ENCODE measurements around the gene CD52.
"Not testable (repeated sequence)": the region's sequence is repeated elsewhere in the genome, so short reads cannot be mapped to it uniquely, and the experiment has no call there.

Gene CD52

DNA sequence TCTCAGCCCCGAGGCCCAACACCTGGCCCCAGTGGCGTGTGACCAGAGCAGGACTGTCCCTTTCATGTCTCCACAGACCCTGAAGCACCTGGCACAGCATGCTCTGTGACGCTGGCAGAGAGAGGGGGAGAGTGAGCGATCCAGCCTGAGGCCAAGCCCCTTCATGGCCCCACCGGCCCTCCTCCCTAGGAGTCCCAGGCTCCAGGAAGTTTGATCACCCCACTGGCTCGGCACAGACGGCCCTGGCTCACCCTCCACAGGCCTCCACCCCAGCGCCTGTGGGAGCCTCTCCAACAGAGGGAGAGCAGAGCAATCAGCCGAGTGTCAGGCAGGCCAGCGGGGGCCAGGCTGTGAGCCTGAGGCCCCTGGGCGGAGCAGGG, 26.9 kb upstream of the CD52 start:
- no peak overlapping the region for H3K27ac ChIP-seq
- no peaks in the 10 kb centered on the region for H3K27me3 ChIP-seq (replicated peaks)
- no peak overlapping the region for H3K4me3 ChIP-seq (ENCODE audit: low read depth, low read length)
- in situ Hi-C loops (cut with HindIII; ENCODE audit: low pct_ligation_motif_present, low sequenced_read_pairs) = no loop called here
- H3K36me3 ChIP-seq (replicated peaks) = no peaks in the 10 kb centered on the region
- DNase-seq = no peak
- TF ChIP-seq, protein P1, sequence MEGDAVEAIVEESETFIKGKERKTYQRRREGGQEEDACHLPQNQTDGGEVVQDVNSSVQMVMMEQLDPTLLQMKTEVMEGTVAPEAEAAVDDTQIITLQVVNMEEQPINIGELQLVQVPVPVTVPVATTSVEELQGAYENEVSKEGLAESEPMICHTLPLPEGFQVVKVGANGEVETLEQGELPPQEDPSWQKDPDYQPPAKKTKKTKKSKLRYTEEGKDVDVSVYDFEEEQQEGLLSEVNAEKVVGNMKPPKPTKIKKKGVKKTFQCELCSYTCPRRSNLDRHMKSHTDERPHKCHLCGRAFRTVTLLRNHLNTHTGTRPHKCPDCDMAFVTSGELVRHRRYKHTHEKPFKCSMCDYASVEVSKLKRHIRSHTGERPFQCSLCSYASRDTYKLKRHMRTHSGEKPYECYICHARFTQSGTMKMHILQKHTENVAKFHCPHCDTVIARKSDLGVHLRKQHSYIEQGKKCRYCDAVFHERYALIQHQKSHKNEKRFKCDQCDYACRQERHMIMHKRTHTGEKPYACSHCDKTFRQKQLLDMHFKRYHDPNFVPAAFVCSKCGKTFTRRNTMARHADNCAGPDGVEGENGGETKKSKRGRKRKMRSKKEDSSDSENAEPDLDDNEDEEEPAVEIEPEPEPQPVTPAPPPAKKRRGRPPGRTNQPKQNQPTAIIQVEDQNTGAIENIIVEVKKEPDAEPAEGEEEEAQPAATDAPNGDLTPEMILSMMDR (IDR thresholded peaks at IDR 0.05; ENCODE audit: low read depth, low read length, missing control alignments) = no peak

DNA sequence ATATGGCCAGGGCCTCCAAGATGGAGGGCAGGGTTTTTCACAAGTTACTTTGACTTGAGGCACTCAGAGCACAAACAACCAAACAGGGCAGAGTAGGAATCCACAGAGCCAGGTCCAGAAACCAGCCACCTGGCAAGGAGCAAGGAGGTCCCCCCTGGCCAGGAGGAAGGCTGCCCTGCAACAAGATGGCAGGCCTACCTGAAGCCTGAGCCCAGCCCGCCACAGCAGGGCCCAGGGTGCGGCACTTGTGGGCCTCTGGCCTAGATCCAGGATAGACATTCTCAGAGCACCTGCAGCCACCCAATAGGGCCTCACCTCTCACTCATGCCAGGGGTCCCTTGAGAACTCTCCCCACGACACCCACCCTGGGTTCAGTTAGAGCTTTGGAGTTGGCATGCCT, 26.3 kb upstream of the CD52 start:
- no peak overlapping the region for H3K27ac ChIP-seq
- no peaks in the 10 kb centered on the region for H3K36me3 ChIP-seq (replicated peaks)
- H3K4me3 ChIP-seq (ENCODE audit: low read depth, low read length) = no peak overlapping the region
- TF ChIP-seq, protein P1 (IDR thresholded peaks at IDR 0.05; ENCODE audit: low read depth, low read length, missing control alignments) = no peak
- no peak for DNase-seq
- in situ Hi-C loops (cut with HindIII; ENCODE audit: low pct_ligation_motif_present, low sequenced_read_pairs) = no loop called here
- no peaks in the 10 kb centered on the region for H3K27me3 ChIP-seq (replicated peaks)

DNA sequence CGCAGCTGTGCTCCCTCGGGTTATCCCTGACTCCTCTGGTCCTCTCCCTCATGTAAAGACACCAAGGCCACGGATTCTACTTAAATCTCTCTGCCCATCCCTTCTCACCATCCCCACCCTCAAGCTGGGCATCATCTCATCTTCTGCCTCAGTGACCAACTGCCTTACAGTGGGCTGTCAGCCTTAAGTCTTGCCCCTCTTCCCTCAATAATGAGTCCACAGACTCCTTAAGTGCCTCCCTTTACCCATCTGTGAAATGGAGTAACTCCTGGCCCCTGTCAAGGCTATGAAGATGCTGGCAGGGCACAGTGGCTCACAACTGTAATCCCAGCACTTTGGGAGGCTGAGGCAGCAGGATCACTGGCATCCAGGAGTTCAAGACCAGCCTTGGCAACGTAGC, 25.8 kb upstream of the CD52 start:
- Histone ChIP-seq H3K4me3 (ENCODE audit: low read depth, low read length) (no peak overlapping the region), H3K36me3 (replicated peaks) (no peaks in the 10 kb centered on the region), H3K27ac (no peak overlapping the region), H3K27me3 (replicated peaks) (no peaks in the 10 kb centered on the region)
- DNase-seq = no peak
- in situ Hi-C loops (cut with HindIII; ENCODE audit: low pct_ligation_motif_present, low sequenced_read_pairs) = no loop called here
- TF ChIP-seq, protein P1 (IDR thresholded peaks at IDR 0.05; ENCODE audit: low read depth, low read length, missing control alignments) = no peak

DNA sequence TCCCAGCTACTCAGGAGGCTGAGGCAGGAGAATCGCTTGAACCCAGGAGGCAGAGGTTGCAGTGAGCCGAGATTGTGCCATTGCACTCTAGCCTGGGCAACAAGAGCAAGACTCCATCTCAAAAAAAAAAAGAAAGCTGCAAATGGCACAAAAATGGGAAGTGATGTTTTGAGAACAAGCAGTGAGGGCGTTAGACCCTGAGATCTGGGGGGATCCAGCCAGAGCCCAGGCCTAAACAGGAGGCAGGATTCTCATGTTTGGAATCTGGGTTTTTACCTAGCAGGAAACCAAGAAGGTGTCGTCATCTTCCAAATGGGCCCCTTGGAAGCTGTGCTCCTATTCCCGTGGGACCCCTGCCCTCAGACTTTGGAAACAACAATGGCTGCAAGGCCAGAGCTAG, 25.0 kb upstream of the CD52 start:
- H3K27me3 ChIP-seq (replicated peaks); DNase-seq; in situ Hi-C loops (cut with HindIII; ENCODE audit: low pct_ligation_motif_present, low sequenced_read_pairs); H3K36me3 ChIP-seq (replicated peaks); H3K4me3 ChIP-seq (ENCODE audit: low read depth, low read length); H3K27ac ChIP-seq: not testable (repeated sequence)

DNA sequence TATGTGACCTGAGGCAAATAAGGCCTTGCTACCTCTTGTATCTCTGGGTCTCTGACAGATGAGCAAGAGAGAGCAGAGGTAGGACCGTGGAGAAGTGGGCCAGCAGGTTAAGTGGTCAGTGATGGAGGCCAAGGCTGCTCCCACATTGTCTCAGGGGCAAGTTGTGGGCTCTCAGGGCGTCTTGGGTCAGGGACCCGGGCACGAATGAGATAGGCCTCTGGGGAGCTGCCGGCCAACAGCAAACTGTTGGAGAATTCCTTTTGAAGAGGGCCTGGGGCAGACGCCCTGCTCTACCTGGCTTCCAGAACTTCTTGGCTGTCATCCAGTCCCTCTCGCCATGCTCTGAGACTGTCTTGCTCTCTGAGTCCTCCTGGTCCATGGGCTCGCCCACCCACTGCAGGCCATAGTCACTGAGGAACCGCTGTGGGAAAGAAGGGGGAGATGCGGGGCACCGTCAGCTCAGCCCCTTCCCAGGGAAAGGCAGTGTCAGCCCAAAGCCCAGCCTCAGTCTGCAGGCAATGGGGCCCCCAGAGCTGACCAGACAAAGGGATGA, 23.8 kb upstream of the CD52 start:
- Histone ChIP-seq H3K27ac (no peak overlapping the region), H3K4me3 (ENCODE audit: low read depth, low read length) (no peak overlapping the region), H3K27me3 (replicated peaks) (no peaks in the 10 kb centered on the region), H3K36me3 (replicated peaks) (no peaks in the 10 kb centered on the region)
- TF ChIP-seq, protein P1 (IDR thresholded peaks at IDR 0.05; ENCODE audit: low read depth, low read length, missing control alignments) = no peak
- in situ Hi-C loops (cut with HindIII; ENCODE audit: low pct_ligation_motif_present, low sequenced_read_pairs) = no loop called here
- DNase-seq = no peak

DNA sequence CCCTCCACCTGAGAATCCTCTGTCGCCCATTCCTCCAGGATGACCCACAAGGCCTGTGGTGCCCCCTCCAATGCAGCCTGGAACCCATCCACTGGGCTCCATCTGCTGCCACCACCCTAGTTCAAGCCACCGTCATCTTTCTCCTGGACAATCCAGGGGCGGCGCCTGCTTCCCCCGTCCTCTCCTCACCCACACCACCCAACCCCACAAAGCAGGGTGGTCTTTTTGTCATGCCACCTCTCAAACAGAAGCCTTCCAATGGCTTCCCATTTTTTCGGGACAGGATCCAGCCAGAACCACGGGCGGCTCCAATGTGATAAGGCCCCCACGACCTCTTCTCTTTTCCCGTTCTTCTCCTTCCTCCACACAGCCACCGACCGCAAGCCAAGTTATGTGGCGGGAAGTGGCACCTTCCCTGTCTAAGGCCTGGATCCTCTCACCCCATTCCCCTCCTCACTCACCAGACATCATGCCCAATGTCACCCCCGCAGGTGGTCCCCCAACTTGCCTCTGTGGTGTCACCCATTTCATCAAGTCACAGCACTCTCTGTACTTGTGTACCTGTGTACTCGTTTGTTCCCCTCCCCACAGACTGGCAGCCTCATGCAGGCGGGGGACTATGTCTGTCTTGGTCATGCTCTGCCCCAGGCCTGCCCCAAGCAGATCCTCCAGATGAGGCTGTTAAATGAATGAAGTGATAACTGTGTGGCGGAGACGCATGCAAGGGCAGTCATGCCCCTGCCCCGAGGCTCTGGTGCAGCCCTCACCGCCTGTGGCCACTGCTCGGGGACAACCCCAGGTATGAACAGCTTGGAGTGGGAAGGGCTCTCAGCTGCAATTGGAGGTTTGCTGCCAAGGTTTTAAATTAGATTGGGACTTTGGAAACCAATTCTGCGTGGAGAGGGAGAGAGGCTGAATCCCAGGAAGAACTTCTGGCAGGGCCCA, 22.3 kb upstream of the CD52 start:
- Histone ChIP-seq H3K27ac (no peak overlapping the region), H3K27me3 (replicated peaks) (no peaks in the 10 kb centered on the region), H3K4me3 (ENCODE audit: low read depth, low read length) (no peak overlapping the region), H3K36me3 (replicated peaks) (no peaks in the 10 kb centered on the region)
- TF ChIP-seq, protein P1 (IDR thresholded peaks at IDR 0.05; ENCODE audit: low read depth, low read length, missing control alignments) = no peak
- in situ Hi-C loops (cut with HindIII; ENCODE audit: low pct_ligation_motif_present, low sequenced_read_pairs) = no loop called here
- no peak for DNase-seq

Data from brain microvascular endothelial cell (primary cell).